Measurements from ENCODE around the gene SH3BGR.

DNA sequence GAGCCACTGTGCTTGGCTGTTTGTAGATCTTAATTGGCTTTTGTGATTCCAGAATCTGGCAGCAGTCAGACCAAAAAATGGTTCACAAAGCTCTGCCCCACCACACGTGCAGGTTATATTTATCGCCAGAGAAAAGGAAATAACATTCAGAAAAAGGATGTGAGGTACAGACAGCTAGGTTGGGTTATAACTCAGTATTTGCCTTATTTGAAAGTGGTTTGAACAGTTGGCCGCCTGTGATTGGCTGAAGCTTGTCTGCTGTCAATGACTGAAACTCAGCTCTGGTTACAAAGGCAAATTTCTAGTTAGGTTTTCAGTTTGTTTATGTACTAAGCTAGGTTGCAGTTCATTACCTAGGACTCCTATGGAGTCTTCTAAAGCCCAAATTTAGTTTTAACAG lies 9.6 kb downstream of the SH3BGR start:
- TF ChIP-seq CTCF (IDR thresholded peaks at IDR 0.05 in 4 of 5, conservative IDR thresholded peaks at IDR 0.05 in 1 of 5): no peak
- no peak for TF ChIP-seq POLR2A (IDR thresholded peaks at IDR 0.05)
